Measurements from ENCODE around the gene CCK. TPM values are rescaled to one million over a fixed set of nuclear protein-coding genes. Genes with fewer than 3 reads are reported as not detected.

Gene CCK
- total RNA-seq, 4 donors from 2014 or later = 1.1 TPM; not detected in 3

DNA sequence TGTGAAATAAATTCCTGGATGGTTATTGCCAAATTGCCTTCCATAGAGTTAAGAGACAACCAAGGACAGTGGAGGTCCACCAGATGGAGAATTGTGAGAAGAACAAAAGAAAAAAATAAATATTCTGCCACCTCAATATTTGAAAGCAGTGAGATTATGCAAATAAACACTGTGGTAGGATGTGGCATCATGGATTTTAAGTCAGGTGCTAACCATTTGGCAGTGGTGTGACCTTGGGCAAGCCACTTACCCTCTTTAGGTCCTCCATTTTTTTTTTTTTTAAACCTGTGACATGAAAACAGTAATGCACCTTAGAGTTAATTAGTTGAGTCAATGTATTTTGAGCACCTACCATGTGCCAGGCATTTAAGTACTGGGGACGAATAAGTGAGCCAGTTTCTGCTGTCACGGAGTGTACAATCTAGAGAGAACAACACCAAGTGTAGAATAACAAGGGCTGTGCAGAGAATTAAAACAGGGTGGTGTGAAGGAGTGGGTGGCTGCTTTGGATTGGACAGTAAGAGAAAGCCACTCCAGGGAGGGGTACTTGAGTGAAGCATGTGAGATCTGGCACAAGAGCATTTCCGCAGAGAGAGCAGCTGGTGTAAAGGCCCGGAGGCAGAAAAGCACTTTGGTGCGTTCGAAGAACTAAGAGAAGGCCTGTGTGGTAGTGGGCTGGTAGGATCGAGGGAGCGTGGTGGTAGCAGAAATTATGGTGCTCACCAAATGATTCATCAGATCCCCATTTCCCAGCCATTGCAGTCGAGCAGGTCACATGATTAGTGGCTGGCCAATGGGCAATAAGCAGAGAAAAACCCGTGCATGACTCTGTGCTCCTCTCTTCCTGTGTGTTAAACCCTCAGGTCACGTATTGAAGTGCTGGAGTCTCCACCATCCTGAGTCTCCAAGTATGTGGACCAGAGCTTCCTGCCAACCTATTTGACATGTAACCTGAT lies 39.2 kb downstream of the CCK start:
- DNase-seq (no peak), ATAC-seq (peak in 1 of 2 donors; percentile 31)
- Histone ChIP-seq H3K4me3 (no peak overlapping the region), H3K27me3 (no peaks in the 10 kb centered on the region), H3K36me3 (peaks cover 0 to 15% of the 10 kb centered on the region in 2 donors), H3K4me1 (peaks cover 29 to 35% of the 10 kb centered on the region in 2 donors), H3K9me3 (no peaks in the 10 kb centered on the region), H3K27ac (peak overlapping the region in 3 of 4 donors; percentile 15 to 93 (median 86))
- TF ChIP-seq, protein P1, sequence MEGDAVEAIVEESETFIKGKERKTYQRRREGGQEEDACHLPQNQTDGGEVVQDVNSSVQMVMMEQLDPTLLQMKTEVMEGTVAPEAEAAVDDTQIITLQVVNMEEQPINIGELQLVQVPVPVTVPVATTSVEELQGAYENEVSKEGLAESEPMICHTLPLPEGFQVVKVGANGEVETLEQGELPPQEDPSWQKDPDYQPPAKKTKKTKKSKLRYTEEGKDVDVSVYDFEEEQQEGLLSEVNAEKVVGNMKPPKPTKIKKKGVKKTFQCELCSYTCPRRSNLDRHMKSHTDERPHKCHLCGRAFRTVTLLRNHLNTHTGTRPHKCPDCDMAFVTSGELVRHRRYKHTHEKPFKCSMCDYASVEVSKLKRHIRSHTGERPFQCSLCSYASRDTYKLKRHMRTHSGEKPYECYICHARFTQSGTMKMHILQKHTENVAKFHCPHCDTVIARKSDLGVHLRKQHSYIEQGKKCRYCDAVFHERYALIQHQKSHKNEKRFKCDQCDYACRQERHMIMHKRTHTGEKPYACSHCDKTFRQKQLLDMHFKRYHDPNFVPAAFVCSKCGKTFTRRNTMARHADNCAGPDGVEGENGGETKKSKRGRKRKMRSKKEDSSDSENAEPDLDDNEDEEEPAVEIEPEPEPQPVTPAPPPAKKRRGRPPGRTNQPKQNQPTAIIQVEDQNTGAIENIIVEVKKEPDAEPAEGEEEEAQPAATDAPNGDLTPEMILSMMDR (IDR thresholded peaks at IDR 0.05 in 4 of 5, conservative IDR thresholded peaks at IDR 0.05 in 1 of 5) = no peak
- TF ChIP-seq POLR2A (IDR thresholded peaks at IDR 0.05) = no peak
- in situ Hi-C loops (cut with MboI; ENCODE audit: low sequenced_read_pairs in 4 of 4) = loop anchor here (5.0 to 25.0 kb wide), 5 partner anchors 216 to 336 kb away; no protein-coding TSS in a partner anchor
- intact Hi-C loops (cut with DNase I; ENCODE audit: low total_unique reads) = loop anchor here (10.0 kb wide), 2 partner anchors 212 to 518 kb away; no protein-coding TSS in a partner anchor

DNA sequence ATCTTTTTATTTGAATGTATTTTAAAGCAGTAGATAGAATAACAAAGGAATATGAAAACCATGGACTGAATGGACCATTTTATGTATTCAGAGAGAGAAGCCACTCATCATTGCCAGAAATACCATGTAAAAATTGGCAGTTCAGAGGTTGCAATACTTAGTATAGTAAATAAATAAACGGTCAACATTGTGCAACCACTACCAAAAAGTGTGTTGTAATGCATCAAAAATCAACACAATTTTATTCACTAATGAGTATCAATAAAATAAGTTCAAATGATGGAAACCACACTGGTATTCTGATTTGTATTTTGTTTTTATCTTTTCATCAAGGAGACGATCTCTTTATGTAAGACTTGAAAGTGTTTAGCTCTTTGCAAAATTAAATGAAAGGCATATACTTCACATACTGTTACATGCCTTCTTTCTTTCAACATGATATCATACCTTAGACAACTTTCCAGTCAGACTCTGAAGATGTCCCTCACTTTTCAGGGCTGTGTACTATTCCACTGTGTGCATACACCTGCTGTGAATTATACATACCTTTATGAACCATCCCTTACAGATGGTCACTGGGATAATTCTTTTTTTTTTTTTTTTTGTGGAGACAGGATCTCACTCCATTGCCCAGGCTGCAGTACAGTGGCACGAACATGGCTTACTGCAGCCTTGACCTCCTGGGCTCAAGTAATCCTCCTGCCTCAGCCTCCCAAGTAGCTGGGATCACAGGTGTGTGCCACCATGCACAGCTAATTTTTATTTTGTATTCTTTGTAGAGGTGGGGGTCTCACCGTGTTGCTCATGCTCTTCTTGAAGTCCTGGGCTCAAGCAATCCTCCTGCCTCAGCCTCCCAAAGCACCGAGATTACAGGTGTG lies 40.3 kb downstream of the CCK start:
- Histone ChIP-seq H3K4me1 (peaks cover 29 to 35% of the 10 kb centered on the region in 2 donors), H3K27ac (peak overlapping the region; percentile 82 to 93 (median 86)), H3K4me3 (peak overlapping the region in 1 of 4 donors; percentile 15), H3K36me3 (peaks cover 0 to 15% of the 10 kb centered on the region in 2 donors), H3K27me3 (no peaks in the 10 kb centered on the region), H3K9me3 (no peaks in the 10 kb centered on the region)
- in situ Hi-C loops (cut with MboI; ENCODE audit: low sequenced_read_pairs in 4 of 4) = loop anchor here (5.0 to 25.0 kb wide), 5 partner anchors 217 to 337 kb away; no protein-coding TSS in a partner anchor
- DNase-seq = no peak
- intact Hi-C loops (cut with DNase I; ENCODE audit: low total_unique reads) = loop anchor here (10.0 kb wide), 2 partner anchors 211 to 519 kb away; no protein-coding TSS in a partner anchor
- ATAC-seq = no peak
- TF ChIP-seq POLR2A (IDR thresholded peaks at IDR 0.05) = no peak
- TF ChIP-seq, protein P1 (IDR thresholded peaks at IDR 0.05 in 4 of 5, conservative IDR thresholded peaks at IDR 0.05 in 1 of 5) = no peak

DNA sequence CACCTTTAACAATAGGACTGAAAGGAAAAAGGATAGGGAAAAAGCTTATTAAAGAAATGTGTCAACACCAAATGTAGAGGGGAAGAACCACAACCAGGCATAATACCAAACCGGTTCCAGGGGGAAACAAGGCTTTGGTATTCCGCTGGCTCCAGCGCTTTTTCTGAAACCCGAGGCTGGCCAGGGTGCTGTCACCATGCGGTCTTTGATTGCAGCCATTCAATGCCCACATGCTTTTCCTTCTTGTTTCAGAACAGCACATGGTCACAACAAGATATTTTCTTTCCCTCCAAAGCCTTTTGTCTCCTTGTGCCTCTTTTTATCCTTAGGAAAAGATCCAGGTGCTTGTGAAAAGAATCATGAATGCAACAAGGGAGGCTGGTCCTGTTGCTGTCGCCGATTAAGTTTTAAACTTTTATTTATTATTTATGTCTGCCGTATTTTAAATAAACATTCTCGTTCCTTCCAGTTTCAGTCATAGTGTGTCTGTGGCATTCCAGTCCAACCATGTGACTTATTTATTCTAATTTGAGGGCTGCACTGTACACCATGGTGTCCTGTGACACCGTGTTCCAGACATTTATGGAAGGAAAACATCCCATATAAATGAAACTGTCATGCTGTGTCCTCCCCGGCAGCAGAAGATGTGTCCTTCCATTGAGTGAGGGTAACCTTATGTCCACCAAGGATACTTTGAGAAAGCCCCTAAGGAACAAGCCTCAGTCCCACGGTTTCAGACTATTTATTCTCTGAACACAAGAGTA lies 41.1 kb downstream of the CCK start:
- H3K4me1 ChIP-seq = peaks cover 27 to 33% of the 10 kb centered on the region in 2 donors
- ATAC-seq (peak; percentile 90 to 94), DNase-seq (peak in 1 of 2 donors; percentile 65)
- in situ Hi-C loops (cut with MboI; ENCODE audit: low sequenced_read_pairs in 4 of 4) = loop anchor here (5.0 to 25.0 kb wide), 5 partner anchors 217 to 337 kb away; no protein-coding TSS in a partner anchor
- no peaks in the 10 kb centered on the region for H3K27me3 ChIP-seq
- H3K9me3 ChIP-seq = no peaks in the 10 kb centered on the region
- TF ChIP-seq, protein P1 (IDR thresholded peaks at IDR 0.05 in 4 of 5, conservative IDR thresholded peaks at IDR 0.05 in 1 of 5) = no peak
- TF ChIP-seq POLR2A (IDR thresholded peaks at IDR 0.05) = peak in 1 of 2 donors; percentile 50
- intact Hi-C loops (cut with DNase I; ENCODE audit: low total_unique reads) = loop anchor here (10.0 kb wide), 2 partner anchors 210 to 520 kb away; no protein-coding TSS in a partner anchor
- H3K27ac ChIP-seq = peak overlapping the region; percentile 82 to 93 (median 86)
- H3K4me3 ChIP-seq = peak overlapping the region; percentile 12 to 36 (median 28)
- H3K36me3 ChIP-seq = peaks cover 0 to 15% of the 10 kb centered on the region in 2 donors

Data from gastrocnemius medialis (tissue), 4 donors.